Superior temporal gyrus (tissue), 1 donor: ENCODE results near the gene HOXB4.

Experiments
- DNase-seq: peaks from one replicate; pipeline ENCODE4 v3.0.0-alpha.2; 2016; ENCODE audit errors: extremely low spot score

The HOXB4 gene

DNA sequence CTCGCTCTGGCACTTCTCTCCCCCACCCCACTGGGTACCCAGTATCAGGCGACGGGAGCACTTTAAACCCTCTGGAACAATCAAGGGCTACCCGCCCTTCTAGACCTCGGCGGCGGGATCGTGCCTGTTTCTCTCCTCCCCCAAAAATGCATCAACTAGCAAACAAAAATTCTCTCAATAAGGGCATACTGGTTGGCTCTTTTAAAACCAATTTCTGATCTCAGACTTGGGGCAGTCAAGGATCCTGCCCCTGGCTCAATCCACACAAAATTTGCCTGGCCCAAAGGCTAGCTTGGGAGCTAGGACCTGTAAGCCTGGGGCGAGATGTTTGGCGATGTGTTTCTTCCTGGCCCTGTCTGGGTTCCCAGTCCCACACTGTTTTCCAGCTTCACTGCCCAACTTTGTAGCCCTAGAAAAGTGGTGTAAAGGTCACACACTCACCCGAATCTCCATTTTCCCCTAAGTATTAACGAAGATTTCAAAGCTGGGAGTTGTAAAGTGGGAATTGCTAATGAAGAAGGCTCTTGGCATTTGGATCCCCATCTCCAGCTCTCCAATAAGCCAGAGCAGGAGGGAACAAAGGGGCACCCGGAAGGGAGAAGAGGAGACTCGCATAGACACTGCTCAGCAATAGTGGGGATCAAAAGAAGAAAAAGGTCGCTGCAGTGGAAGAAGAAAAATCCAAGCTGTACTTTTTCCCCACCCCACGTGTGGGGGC lies 18.9 kb downstream of the HOXB4 start:
- no peak for DNase-seq

DNA sequence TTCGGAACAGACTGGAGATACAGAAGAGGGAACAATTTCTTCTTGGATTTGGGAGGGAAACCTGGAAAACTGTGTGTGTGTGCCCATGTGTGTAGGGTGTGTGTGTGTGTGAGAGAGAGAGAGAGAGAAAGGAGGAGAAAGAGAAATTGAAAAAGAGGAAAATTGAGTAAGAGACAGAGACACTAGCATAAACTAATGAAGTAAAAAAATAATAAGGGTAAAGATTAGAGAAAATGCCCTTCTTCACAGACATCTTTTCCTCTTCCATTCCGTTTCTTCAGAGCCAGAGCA lies 19.4 kb downstream of the HOXB4 start:
- DNase-seq = no peak

DNA sequence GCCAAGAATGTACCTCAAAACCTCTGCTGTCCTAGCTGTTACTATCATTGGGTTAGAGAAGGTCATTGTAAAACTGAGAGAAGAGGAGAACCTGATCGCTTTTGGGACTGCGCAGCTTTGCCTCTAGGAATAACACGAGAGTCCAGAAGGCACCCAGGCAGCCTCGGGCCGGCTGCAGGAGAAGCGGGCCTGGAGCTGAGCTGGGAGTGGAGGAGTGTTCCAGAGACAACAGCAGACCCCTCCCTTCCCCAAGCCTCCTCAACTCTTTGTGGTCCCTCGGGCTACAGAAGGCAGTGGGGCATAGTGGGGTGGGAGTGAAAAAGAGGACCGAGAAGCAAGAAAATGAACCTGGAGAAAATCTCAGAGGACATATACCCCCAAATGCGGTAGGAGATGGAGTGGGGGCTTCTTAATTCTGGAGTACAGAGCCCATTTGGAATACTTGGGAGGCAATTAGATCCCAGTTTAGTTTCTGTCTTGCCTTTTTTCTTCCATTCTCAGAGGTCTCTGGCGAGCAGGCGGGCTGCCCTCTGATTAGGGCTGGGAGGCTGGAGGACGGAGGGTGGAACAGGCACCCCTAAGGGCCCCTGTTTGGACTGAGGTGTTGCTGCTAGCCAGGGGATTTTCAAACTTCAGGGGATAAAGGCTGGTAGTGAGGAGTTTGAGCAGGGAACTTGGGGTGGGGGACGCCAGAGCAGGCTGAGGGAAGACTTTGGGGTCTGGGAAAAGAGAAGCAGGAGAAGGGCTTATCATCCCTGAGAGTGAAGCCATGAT lies 19.9 kb downstream of the HOXB4 start:
- no peak for DNase-seq

DNA sequence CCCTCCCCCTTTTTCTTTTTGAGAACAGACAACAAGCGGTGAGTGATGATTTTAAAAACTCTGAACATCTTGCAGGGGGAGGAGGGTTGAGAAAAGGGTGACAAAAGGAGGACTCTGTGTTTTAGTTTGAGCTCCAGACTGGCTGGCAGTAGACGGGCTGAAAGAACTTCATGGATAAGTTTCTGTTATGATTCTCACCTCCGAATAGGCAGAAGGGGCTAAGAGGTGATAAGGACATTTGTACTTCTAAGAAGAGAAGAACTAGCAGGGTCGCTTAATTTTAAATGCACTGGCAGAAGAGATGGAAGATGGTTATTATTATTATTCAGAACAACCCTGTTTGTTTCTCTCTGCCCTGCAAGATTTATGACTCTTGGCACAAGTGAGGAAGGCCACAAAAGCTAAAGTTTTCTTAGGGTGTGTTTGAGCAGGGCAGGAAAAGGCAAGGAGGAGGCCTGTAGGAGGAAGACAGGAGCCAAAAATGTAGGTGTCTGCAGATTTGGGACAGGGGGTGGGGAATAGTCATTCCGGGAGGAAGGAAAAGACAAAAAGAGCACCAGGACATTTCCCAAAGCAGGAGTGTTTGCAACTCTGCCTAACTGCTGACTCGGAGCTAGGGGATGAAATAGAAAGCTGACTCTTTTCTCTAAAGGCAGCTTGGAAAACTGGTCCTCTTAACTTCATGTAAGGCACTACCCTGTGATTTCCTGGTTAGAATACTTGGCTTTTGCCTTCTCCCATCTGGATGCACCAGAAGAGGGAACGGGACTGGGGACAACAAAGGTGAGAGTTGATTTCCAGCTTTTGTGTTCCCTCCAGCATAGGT lies 21.4 kb downstream of the HOXB4 start:
- no peak for DNase-seq

DNA sequence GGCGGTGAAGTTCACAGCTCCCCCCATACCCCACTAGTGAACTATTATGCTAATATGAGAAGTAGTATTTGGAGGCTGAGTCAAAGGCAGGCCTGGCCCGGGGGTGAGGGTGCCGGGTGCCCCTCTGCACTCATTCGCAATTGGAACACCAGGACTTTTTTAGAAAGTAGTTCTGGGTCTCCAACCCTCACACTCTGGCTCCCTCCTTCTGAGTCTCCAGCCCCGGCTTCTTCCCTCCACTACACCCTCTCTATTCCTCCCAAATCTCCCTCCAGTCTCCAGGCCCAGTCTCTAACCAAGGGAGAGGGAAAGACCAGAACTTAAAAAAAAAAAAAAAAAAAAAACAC lies 21.9 kb downstream of the HOXB4 start:
- no peak for DNase-seq

DNA sequence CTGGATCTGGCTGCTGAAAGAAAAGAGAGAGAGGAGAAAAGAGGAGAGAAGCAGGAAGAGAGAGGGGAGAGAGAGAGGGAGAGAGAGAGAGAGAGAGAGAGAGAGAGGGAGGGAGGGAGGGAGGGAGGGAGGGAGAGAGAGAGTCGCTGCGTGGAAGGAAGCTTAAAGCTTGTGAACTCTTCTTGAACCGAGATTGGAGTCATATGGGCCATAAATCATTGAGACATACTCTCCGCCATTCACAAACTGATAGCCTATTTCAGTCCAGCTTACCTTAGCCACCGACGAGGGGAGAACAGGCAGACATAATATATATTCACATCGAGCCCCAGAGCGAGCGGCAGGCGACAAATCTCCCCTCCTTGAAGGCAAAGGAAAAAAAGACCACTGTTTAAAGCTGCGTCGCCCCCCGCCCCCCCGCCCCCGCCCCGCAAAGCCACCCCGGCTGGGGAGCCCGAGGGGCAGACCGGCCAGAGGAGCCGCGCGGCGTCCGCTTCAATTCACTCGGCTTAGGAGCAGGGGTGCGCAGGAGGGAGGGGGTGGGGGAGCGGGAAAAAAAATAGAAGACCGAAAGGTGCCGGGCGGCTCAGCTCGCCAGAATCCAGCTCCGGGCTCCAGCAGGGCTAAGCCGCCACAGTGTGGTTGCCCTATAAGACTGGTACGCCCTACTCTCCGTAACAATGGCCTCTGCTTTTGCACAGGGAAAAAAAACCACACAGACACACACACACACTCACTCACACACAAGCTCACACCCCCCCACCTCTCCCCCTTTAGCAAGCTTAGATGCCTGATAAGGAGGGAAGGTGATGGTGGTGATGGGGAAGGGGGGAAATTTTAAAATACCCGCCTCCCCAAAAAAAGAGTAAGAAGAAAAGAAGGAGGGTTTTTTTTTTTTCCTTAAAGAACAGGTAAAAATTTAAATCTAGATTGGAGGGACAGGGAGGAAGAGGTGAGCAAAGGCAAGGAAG lies 22.6 kb downstream of the HOXB4 start:
- DNase-seq = no peak

DNA sequence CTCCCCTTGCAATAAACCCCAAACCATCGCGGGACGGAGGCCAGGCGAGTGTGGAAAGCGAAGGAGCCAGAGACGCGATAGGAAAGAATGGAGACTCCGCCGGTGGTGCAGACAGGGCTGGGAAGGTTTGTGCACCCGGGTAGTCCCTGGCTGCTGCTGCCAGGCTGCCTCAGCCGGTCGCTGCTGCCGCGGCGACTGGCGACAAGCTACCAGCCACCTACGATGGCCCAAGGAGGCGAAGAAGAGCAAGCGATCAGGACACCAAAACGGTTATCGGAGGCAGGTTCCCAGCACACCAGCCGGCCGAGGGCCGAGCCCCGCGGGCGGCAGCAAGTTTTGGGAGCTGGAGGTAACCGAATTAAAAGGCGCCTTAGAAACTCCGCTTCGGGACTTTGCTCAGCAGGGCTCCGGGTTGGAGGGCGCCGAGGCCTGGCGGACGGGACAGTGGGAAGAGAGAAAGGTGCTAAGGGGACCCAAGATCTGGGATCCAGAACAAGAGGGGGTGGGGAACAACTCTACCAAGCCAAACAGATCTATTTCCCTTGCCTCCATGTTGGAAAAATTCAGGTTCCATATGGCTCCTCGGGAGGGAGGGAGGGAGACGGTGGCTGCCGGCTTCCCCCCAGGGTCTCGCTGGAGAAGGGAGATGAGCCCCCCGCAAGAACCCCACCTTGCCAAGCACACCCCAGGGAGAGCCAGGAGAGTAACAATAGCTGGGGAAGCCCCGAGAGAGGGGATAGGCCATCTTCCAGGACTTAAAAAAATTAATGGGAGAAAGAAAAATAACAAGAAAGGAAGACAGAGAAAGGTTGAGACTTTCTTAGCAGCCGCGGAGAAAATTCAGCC lies 23.5 kb downstream of the HOXB4 start:
- DNase-seq = no peak

DNA sequence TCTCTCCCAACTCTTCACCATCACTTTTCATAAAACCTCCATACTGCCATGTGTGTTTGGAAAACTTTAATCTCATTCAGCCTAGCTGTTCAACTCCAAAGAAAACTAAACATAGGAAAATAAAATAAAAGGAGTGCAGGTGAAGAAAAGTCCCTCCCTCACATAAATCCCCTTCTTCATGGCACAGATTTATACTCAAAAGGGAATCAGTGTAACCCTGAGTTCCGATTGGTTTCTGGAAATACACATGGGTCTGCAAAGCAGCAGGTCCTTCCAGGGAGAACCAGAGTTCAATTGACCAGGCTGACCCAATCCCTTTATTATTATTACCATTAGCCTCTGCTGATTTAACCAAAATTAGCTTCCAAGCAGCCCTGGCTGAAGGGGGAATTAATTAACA lies 24.3 kb downstream of the HOXB4 start:
- no peak for DNase-seq

DNA sequence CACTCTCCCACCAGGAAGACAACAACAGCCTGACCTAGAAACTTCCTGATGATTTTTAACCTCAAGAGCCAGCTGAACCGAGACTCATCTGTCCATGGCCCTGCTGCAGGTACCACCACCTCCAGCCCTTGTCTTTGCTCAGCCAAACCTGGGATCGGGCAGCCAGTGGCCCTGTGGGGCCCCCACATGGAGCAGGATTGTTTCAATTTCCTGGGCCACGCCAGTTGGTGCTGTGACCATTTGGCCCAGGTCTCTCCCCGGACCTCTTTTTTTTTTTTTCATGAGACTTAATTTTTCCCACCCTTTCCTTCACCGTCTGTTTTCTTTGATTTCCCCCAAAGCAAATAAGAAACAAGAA lies 25.0 kb downstream of the HOXB4 start:
- no peak for DNase-seq

DNA sequence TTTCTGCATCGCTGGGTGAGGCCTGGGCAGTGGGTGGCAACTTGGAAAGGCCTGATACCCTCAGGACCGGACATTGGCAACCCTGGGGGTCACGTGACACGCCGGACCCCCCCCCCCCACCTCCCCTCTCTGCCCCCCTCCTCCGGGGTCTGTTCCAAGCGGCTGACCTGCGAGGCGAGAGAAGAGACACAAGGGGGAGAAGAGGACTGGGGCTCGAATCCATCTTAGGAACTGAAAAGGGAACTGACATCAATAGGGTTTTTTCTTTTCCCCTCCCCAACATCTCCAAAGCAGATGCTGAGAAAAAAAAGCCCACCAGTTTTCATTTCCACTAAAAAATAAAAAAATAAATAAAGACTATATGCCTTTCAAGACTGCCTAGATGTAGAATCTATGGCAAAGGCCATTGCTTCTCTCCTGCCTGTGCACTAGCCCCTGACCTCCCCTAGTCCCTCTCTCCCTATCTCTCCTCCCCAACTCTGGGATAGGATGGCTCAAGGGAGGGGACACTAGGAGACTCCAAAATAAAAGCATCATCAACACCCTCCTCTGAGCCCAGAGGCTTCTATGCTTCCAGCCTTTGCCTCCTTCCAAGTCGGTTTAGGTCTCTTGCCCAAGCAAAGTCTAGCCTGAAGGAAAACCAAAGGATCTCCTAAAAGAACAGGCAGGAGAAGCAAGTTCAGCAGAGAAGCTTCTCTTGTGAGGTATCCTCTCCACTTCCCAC lies 25.5 kb downstream of the HOXB4 start:
- DNase-seq = no peak

DNA sequence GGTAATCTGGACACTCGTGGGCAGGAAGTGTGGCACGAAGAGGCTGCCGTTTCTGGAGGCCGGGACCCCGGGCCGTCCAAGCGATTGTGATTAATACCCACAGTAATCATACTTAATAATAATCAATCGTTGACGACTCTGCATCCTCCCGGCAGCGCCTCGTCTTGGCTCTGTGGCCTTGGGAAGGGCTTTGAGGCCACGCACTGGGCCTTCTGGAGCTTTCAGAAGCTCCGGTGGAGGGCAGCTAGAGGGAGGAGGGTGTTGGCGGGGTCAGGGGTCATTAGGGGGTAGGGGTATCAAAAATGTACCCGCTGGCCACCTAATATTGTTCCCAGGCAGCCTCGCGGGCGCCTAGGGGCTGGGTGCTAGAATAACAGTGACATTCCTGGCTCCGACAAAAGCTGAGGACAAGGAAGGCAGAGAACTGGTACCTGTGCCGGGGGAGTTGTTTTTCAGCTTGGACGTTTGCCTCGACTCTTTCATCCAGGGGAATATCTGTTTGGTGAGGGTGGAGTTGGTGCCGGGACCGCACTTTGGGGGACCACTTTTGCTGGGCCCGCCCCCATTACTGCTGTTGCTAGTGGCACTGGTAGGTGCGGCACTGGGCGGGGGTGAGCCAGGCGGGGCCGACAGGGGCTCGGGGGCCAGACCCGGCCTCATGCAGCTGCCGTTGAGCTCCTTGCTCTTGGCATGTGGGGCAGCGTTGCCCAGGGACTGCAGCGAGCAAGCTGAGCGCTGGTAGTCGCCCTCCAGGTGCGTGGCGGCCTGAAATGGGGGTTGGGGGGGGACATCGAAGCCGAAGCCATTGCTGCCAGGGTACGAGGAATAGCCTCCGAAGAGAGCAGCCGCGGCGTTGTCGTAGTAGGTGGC lies 26.3 kb downstream of the HOXB4 start:
- DNase-seq = no peak

DNA sequence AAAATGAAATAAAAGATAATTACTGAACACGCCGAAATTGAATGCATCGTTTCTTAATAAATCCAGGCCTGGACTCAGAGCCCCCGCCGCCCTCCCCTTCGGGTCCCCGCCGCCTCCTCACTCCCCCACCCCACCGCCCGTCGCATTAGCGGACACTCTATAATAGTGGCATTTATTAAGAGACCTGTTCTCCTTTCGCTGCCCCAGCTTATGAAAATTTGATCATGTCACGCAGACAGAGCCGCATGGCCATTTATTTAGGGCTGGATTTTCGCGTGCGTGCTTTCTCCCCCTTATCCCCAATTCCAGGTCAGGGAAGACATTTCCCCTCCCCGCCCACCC lies 27.0 kb downstream of the HOXB4 start:
- DNase-seq = no peak

DNA sequence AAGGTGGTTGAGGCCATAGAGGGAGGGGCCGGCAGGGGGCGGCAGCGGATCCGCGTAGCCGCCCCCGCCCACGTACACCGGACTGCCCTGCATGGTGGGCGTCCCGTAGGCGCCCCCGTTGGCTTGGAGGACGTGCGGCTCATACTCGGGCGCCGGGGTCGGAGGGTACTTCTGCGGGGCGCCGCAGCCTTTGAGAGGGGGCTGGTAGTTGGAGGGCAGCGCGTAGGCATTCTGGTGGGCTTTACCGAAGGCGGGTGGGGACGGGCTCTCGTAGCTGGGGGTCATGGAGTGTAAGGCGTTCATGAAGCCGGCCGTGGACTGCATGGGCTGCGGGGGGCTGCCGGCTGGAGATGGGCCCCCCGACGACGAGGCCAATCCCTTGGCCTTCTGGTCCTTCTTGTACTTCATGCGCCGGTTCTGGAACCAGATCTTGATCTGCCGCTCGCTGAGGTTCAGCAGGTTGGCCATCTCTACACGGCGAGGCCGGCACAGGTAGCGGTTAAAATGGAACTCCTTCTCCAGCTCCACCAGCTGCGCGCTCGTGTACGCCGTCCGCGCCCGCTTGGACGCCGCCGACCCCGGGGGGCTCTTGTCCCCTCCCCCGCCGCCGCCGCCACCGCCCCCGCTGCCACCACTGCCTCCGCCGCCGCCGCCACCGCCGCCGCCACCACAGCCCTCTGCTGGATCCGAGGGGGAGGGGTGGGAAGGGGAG lies 27.5 kb downstream of the HOXB4 start:
- no peak for DNase-seq

DNA sequence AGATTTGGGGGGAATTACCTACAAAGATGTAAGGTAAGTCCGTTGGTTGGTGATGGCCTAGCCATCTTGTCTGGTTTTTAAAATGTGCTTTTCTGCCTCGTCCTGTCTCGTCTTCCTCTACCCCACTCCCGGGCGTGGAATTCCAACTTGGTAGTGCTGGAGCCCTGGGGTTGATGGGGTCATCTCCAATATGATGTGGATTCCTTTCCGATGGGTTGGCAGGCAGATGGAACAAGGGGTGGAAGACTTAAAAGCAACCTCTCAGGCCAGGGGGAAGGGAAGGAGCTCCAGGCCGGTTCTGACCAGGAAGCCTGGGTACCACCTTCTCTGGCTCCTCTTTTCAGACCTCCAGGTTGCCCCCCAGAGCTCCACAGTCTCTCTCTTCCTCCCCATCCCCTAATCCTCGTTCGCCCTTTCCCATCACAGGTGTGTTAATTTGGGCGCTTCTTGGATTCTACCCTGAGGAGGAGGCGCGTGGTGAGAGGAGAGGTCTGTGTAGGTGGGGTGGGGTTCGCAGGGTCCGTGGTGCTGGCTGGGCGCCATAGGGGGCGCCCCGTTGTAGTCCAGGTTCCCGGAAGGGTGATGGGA lies 28.1 kb downstream of the HOXB4 start:
- no peak for DNase-seq

DNA sequence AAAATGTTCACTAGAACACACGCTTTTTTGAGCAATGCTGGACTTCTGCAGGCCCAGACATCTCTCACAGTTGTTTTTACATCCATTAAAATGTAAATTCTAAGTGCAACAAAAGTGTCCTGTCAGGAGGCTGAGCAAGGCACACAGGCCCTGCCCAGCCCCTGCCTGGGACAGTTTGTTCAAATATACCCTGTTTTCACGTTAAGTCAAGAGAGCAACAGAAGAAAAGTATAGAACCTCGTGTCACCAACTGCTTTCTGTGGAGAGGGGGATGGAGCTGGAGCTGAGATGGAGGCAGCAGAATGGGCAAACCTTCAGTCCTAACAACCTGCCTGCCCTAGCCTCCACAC lies 28.9 kb downstream of the HOXB4 start:
- no peak for DNase-seq

DNA sequence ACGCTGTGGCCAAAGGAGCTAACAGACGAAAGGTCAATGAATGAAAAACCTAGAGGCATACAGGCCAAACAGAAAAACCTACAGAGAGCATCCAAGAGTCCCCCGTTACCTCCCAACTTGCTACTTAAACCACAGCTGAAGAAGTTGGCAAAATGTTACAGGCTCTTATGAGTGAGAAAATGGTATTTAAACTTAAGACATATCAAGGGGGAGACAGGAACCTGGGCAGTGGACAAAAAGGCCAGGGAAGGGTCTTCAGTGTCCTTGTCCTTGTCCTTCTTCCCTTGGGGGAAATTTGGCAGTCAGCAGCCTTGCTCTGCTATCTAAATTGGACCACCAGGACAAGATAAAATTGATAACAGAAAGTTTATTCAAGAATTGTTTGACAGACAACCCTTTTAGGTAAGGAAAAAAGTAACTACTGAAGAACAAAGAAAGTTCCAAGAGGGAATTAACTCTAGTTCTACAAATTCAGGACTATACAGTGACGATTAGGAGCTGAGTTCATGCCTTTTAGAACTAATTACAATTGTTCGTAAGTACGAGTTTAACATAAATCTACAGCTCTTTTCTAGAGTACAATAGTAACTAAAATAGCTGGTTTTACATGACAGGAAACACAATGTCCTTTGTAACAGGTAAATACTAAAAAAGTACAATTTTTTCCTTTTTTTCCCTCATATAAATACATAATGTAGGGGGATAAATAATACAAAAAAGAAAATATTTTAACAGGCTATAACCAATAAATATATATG lies 29.4 kb downstream of the HOXB4 start:
- no peak for DNase-seq

DNA sequence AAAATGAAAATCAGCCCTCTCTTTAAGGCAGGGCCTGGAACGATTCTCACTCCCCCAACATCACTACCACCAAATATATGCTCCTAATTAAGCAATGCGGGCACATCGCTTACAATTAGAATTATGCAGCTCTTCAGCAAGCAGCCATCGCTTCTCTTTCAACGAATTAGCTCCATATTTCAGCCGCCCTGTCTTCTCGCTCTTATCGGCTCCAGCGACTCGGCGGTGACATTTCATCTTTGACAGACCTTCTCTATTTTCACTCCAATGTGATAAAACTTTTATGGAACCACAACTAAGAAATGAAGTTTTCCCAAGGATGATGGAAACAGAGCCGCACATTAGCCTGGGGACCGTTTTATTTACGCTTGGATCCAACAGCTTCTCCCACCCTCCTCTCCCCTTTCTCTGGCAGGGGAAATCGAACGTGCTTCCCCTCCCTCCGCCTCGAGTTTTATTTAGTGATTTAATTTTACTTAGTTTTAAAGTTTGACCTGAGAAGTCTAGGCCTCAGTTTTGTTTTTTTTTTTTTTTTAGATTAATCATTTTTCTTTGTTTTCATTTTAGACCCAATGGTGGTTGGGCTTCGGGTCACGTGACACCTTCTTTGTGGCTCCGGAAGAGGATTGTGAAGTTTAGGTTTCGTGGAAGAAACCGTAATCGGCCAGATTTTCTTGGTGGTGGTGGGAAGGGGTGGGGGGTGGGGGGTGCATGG lies 30.2 kb downstream of the HOXB4 start:
- DNase-seq = no peak
